HepG2 (cell line): ENCODE data around the gene IBA57. TPM values are rescaled to one million over a fixed set of nuclear protein-coding genes. Genes with fewer than 3 reads are reported as not detected.

Source experiments
- ATAC-seq: fragments of 200-7000 bp; cut with Tn5 transposase; 3 replicates; pipeline ENCODE4 v1.9.1; 2020; ENCODE audit warnings: mild to moderate bottlenecking, moderate library complexity
- BruUV-seq: library from RNA; stranded (reverse); fragments of 400-500 nt; replicated peaks from 2 replicates; lab custom pipeline; 2021; lab: Mats Ljungman, UMichigan
- CTCF ChIA-PET: fragments of 300-600 bp; formaldehyde crosslinking; extraction: SDS; loops from one replicate; lab custom pipeline; 2021; ENCODE audit warnings: low total read pairs, inconsistent platforms, low intra/inter-chr PET ratio; lab: Yijun Ruan, JAX
- POLR2A ChIA-PET: fragments of 350-600 bp; sonication (Branson Sonifier 250); formaldehyde crosslinking; loops from one replicate; lab custom pipeline; 2020; ENCODE audit warnings: antibody characterized with exemption, inconsistent platforms; lab: Yijun Ruan, JAX
- DNase-seq: peaks from one replicate; pipeline ENCODE4 v3.0.0-alpha.2; 2015; ENCODE audit warnings: low spot score
- FAIRE-seq: peaks from 3 replicates; lab custom pipeline; 2011; peaks lifted over from hg19 to GRCh38; lab: Jason Lieb, UNC
- H2AFZ ChIP-seq: one replicate; pipeline ENCODE4 v1.6.1; 2011; ENCODE audit warnings: low read length, inconsistent platforms
- H3K27ac ChIP-seq: fragments of 300-600 bp; 3 replicates; pipeline ENCODE4 v1.8.0; 2011; ENCODE audit warnings: mixed run types, mild to moderate bottlenecking, mixed read lengths, low read length, inconsistent platforms; ENCODE audit not compliant: insufficient read depth; ENCODE audit errors: extremely low read length
- H3K27me3 ChIP-seq, 2 experiments: fragments of 200-600 bp in 1 of 2; 2 replicates in 1 of 2; 3 replicates in 1 of 2; pipeline versions ENCODE4 v1.6.0 to v1.8.0; 2011; ENCODE audit warnings: low read length in 2 of 2, mild to moderate bottlenecking in 2 of 2, moderate library complexity in 2 of 2, inconsistent platforms in 1 of 2; ENCODE audit not compliant: insufficient read depth in 2 of 2, control insufficient read depth in 1 of 2
- H3K36me3 ChIP-seq, 2 experiments: fragments of 200-600 bp in 1 of 2; replicated peaks in 1 of 2; 2 replicates in 1 of 2; 3 replicates in 1 of 2; pipeline versions ENCODE4 v1.5.1 to v1.8.0; 2011; ENCODE audit warnings: low read length in 2 of 2, inconsistent platforms in 1 of 2; ENCODE audit not compliant: insufficient read depth in 2 of 2, control insufficient read depth in 1 of 2
- H3K4me1 ChIP-seq: 2 replicates; pipeline ENCODE4 v1.5.1; 2012; ENCODE audit warnings: low read length, inconsistent platforms; ENCODE audit not compliant: insufficient read depth
- H3K4me2 ChIP-seq: 2 replicates; pipeline ENCODE4 v1.6.0; 2011; ENCODE audit warnings: low read depth, low read length, inconsistent platforms
- H3K4me3 ChIP-seq, 3 experiments: fragments of 200-600 bp in 1 of 3; sonication (generic), shearing (Covaris generic) in 1 of 3; replicated peaks in 1 of 3; 2 replicates each; pipeline ENCODE4 v1.5.1; 2011 to 2016; ENCODE audit warnings: low read length in 3 of 3, inconsistent platforms in 2 of 3, low read depth in 2 of 3, mild to moderate bottlenecking in 2 of 3, control low read depth in 1 of 3, mixed read lengths in 1 of 3; ENCODE audit not compliant: insufficient read depth in 1 of 3
- H3K79me2 ChIP-seq: one replicate; pipeline ENCODE4 v1.6.1; 2011; ENCODE audit warnings: low read length, inconsistent platforms; ENCODE audit not compliant: insufficient read depth
- H3K9ac ChIP-seq: 2 replicates; pipeline ENCODE4 v1.6.0; 2011; ENCODE audit warnings: mild to moderate bottlenecking, low read depth, low read length, inconsistent platforms; ENCODE audit not compliant: insufficient read depth
- H3K9me3 ChIP-seq: 2 replicates; pipeline ENCODE4 v1.5.1; 2012; ENCODE audit warnings: mild to moderate bottlenecking, low read length
- H4K20me1 ChIP-seq: 2 replicates; pipeline ENCODE4 v1.6.0; 2011; ENCODE audit warnings: inconsistent platforms, mild to moderate bottlenecking, low read length, moderate library complexity; ENCODE audit not compliant: insufficient read depth
- AGO2 ChIP-seq: fragments of 200-400 bp; formaldehyde crosslinking; optimal IDR thresholded peaks from 2 replicates; pipeline ENCODE3; 2017; ENCODE audit warnings: mild to moderate bottlenecking, low read depth, low read length, moderate library complexity
- ARNT2 ChIP-seq: sonication (generic); formaldehyde crosslinking; IDR thresholded peaks from 2 replicates; pipeline ENCODE4 v1.8.0; 2022; ENCODE audit warnings: mild to moderate bottlenecking, low read depth, missing genetic modification reagents, moderate library complexity
- CEBPZ ChIP-seq: IDR thresholded peaks from 2 replicates; pipeline ENCODE4 v1.6.1; 2012; ENCODE audit warnings: low read length, improper control_type of control experiment
- HNRNPL ChIP-seq: fragments of 200-400 bp; formaldehyde crosslinking; IDR thresholded peaks from 2 replicates; pipeline ENCODE4 v1.6.1; 2017; ENCODE audit warnings: mild to moderate bottlenecking, low read depth, low read length
- MATR3 ChIP-seq: sonication (generic); formaldehyde crosslinking; IDR thresholded peaks from 2 replicates; pipeline ENCODE4 v1.4.0; 2020; ENCODE audit warnings: missing genetic modification reagents
- NFATC3 ChIP-seq: sonication (generic); formaldehyde crosslinking; IDR thresholded peaks from 2 replicates; pipeline ENCODE4 v1.5.1; 2020; ENCODE audit warnings: mild to moderate bottlenecking, missing genetic modification reagents
- PBX3 ChIP-seq: sonication (generic); formaldehyde crosslinking; IDR thresholded peaks from 2 replicates; pipeline ENCODE4 v1.8.1; 2023; ENCODE audit warnings: missing genetic modification reagents, inconsistent platforms, borderline replicate concordance
- POGK ChIP-seq: sonication (generic); formaldehyde crosslinking; conservative IDR thresholded peaks from 2 replicates; pipeline ENCODE4 v1.8.0; 2022; ENCODE audit warnings: mild to moderate bottlenecking, moderate library complexity, missing genetic modification reagents
- ZNF282 ChIP-seq: fragments of 450-650 bp; IDR thresholded peaks from 2 replicates; pipeline ENCODE4 v1.6.1; 2018; ENCODE audit not compliant: partially characterized antibody
- ZNF609 ChIP-seq: sonication (generic); formaldehyde crosslinking; IDR thresholded peaks from 2 replicates; pipeline ENCODE4 v1.4.0; 2020; ENCODE audit warnings: mild to moderate bottlenecking, missing genetic modification reagents, borderline replicate concordance
- ZNF660 ChIP-seq: sonication (generic); formaldehyde crosslinking; IDR thresholded peaks from 2 replicates; pipeline ENCODE4 v1.5.1; 2020; ENCODE audit warnings: mild to moderate bottlenecking, low read depth, missing genetic modification reagents, borderline replicate concordance
- WGBS: methylation state at CpG from one replicate; pipeline ENCODE4 v1.1.6; 2017; ENCODE audit warnings: low lambda C conversion rate; 5-methylcytosine and 5-hydroxymethylcytosine counted together
- in situ Hi-C: cut with HindIII; loops from 2 replicates; pipeline ENCODE4 v1.10.0; 2017; ENCODE audit warnings: low pct_unique_long_range_greater_than_20kb; ENCODE audit not compliant: extremely low pct_ligation_motif_present
- intact Hi-C: fragments of 100-400 bp; cut with micrococcal nuclease; formaldehyde crosslinking; loops from one replicate; pipeline ENCODE4 v1.10.0; 2022; ENCODE audit not compliant: unreplicated experiment
- polyA plus RNA-seq, 8 experiments: library from polyadenylated mRNA; depleted of rRNA in 3 of 8; stranded (reverse) in 7 of 8; unstranded in 1 of 8; fragments of >200 nt; fragmentation: Illumina TruSeq in 4 of 8; extraction: Trizol in 4 of 8; gene quantifications; 2 replicates each; pipeline versions ENCODE4 v1.2.1 to v1.2.3, GENCODE V29; 2011 to 2016; ENCODE audit warnings: low read depth in 4 of 8, missing spikeins in 1 of 8, mixed read lengths in 1 of 8; ENCODE audit not compliant: insufficient read depth in 1 of 8
- total RNA-seq, 5 experiments: library from RNA; depleted of rRNA; stranded (reverse); fragments of >200 nt; fragmentation: Illumina TruSeq; extraction: Trizol; gene quantifications; 2 replicates each; pipeline ENCODE4 v1.2.3, GENCODE V29; 2016; ENCODE audit warnings: low read depth in 1 of 5

Gene IBA57
- total and polyA plus RNA-seq, 2 of the 13 experiments (the other 11 are each of a cell fraction or from before 2014, with no cell fraction given) = 2.3 to 10.2 TPM

GRCh38 chr1:228154670-228155571 is 10.7 kb upstream of the IBA57 start:
- intact Hi-C loops (no loop called here), in situ Hi-C loops (no loop called here)
- no TSS peak for BruUV-seq
- Histone ChIP-seq H4K20me1 (peaks cover 3% of the 10 kb centered on the region; the same call in 1 of the 2 replicates), H2AFZ (no peak overlapping the region), H3K4me2 (no peak overlapping the region), H3K27me3 (no peaks in the 10 kb centered on the region), H3K4me3 (no peak overlapping the region), H3K27ac (no peak overlapping the region), H3K9ac (no peak overlapping the region), H3K79me2 (peaks cover 4% of the 10 kb centered on the region), H3K9me3 (no peaks in the 10 kb centered on the region), H3K36me3 (no peaks in the 10 kb centered on the region), H3K4me1 (peaks cover 28% of the 10 kb centered on the region)
- FAIRE-seq (no peak), ATAC-seq (no peak), DNase-seq (no peak)
- ChIA-PET POLR2A (interaction anchor here (7.9 kb wide), 1 partner anchor 11 kb away, joined by 72 read pairs; the partner anchor contains the start of gene IBA57), CTCF (no interaction called here)
- no peak for TF ChIP-seq ZNF660 (CRISPR knock-in tag)
- TF ChIP-seq ARNT2 (CRISPR knock-in tag) = no peak
- TF ChIP-seq ZNF282 = no peak
- 0 out of 2 replicates have a peak, but pooled peaks have one; percentile 27 for TF ChIP-seq HNRNPL
- TF ChIP-seq CEBPZ = no peak
- no peak for TF ChIP-seq PBX3 (CRISPR knock-in tag)
- peak; percentile 35 for TF ChIP-seq AGO2
- TF ChIP-seq MATR3 = no peak
- TF ChIP-seq NFATC3 = no peak
- no peak for TF ChIP-seq ZNF609 (CRISPR knock-in tag)
- no peak for TF ChIP-seq POGK
- WGBS = 91% methylated on average over 10 of the region's 20 CpGs
